ENCODE data around the gene MLLT3.

DNA sequence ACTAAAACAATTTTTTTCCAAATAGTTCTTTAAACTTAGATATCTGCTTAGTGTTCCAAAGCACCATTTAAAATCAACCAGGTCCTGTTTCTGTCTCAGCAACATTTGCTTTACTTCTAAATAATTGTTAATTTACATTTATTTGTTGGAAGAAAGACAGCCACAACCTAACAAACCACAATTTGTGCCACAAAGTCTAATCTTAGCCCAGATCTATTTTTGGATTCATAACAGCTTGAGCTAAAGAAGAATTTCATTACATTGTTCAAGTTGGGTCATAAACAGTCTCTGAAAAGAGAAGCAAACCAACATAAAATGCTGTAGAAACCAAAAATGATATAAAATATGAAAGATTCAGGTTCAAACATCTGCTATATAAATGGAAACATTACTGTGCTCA lies 24.4 kb downstream of the MLLT3 start:
- no peak for TF ChIP-seq EZH2 (IDR thresholded peaks at IDR 0.05; ENCODE audit: borderline replicate concordance, low read depth, low read length, severe bottlenecking)
- TF ChIP-seq, protein P1, sequence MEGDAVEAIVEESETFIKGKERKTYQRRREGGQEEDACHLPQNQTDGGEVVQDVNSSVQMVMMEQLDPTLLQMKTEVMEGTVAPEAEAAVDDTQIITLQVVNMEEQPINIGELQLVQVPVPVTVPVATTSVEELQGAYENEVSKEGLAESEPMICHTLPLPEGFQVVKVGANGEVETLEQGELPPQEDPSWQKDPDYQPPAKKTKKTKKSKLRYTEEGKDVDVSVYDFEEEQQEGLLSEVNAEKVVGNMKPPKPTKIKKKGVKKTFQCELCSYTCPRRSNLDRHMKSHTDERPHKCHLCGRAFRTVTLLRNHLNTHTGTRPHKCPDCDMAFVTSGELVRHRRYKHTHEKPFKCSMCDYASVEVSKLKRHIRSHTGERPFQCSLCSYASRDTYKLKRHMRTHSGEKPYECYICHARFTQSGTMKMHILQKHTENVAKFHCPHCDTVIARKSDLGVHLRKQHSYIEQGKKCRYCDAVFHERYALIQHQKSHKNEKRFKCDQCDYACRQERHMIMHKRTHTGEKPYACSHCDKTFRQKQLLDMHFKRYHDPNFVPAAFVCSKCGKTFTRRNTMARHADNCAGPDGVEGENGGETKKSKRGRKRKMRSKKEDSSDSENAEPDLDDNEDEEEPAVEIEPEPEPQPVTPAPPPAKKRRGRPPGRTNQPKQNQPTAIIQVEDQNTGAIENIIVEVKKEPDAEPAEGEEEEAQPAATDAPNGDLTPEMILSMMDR (IDR thresholded peaks at IDR 0.05; ENCODE audit: borderline replicate concordance, extremely low read depth, low read length, poor library complexity, severe bottlenecking), result no peak

All from DND-41 (cell line).